GM21528 (cell line): ENCODE data around the gene FAM193B.
"Not testable (repeated sequence)": the region's sequence is repeated elsewhere in the genome, so short reads cannot be mapped to it uniquely, and the experiment has no call there.

Source experiments
- ATAC-seq: cut with Tn5 transposase; IDR thresholded peaks from one replicate; pipeline ENCODE4 v1.9.1; 2021; ENCODE audit warnings: mild to moderate bottlenecking, moderate library complexity; ENCODE audit not compliant: unreplicated experiment, low FRiP score

Gene FAM193B

GRCh38 chr5:177539411-177539810 lies 15.0 kb downstream of the FAM193B start:
- ATAC-seq = no peak

GRCh38 chr5:177538876-177539275 lies 15.5 kb downstream of the FAM193B start:
- no peak for ATAC-seq

DNA sequence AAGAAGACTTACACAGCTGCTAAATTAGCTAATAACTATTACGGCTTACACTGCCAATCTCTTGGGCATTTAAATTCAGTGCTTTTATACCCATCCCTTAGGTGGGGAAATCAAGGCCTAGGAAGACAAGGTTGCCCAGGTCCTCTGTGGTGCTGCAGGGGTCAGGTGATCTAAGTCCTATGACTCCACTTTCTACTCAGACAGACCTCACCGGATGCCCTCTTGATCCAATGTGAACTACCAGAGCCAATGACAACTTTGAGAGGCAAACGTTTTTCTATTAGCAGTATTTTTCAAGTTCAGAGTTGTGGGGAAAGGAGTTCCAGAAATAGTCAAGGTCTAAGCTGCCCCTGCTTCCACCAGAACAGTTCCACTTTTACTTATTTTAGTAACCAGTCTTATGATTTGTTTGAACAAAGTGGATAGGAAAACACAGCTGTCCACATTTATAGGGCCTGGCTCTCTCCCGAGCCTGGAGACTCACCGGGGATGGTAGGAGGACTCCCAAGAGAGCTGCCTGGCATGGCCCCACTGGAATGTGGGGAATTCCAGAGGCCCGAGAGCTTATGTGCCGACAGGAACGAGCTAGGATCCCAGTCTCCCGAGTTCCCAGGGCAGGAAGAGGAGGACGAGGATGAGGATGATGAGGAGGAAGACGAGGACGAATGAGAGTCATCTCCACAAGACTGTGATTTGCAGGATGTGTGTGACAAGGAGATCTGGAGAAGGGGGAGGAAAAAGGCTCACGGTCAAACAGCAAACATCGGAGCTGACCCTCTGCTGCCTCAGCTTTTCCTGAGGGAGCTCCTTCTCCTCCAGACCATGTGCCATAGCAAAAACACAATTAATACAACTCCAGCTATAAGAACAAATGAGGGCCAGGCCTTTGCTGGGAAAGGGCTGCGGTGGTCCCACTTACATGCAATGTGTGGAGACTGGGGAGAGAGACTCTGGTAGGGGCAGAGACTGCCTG lies 16.7 kb downstream of the FAM193B start:
- no peak for ATAC-seq

GRCh38 chr5:177536386-177536785 lies 18.0 kb downstream of the FAM193B start:
- ATAC-seq = no peak

GRCh38 chr5:177535125-177535524 lies 19.2 kb downstream of the FAM193B start:
- ATAC-seq = no peak

DNA sequence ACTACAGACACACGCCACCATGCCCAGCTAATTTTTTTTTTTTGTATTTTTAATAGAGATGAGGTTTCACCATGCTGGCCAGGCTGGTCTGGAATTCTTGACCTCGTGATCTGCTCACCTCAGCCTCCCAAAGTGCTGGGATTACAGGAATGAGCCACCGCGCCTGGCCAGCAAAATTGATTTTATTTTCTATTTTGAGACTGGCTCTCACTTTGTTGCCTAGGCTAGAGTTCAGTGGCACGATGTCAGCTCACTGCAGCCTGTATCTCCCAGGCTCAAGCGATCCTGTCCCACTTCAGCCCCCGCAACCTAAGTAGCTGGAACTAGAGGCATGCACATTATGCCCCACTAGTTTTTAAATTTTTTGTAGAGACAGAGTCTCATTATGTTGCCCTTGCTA lies 19.9 kb downstream of the FAM193B start:
- ATAC-seq = not testable (repeated sequence)

DNA sequence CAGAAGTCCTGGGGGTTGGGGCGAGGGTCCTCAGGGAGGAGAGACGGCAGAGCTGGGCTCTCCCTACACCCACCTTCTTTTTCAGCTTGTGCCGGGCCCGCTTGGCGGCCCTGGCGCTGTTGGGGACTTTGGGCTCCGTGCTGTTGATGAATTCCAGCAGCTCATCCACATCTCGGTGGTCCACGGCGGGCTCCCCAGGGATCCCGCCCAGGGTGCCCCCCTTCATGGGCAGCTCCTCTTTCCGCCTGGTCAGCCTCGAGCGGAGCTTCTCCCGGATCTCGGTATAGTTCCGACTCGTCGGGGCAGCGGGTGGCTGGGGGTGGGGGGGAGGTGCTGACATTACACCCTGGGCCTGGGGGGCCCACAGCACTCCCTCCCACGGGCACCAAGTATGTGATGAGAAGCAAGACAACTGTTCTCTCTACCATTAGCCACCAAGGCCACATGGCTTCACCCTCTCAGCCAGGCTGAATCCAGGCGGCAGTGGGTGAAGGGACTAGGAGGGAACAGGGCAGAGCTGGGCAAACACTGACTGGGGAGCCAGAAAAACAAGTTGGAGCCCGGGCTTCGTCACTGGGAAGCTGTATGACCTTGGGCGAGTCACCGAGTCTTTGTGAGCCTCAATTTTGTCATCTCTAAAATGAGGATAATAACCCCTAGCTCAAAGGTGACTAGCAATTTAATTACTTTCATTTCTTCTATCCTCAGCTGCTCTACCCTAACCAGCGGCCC lies 23.0 kb downstream of the FAM193B start:
- no peak for ATAC-seq

GRCh38 chr5:177530638-177531037 lies 23.7 kb downstream of the FAM193B start:
- ATAC-seq = no peak

GRCh38 chr5:177529247-177530203 lies 24.8 kb downstream of the FAM193B start:
- ATAC-seq = no peak

GRCh38 chr5:177528631-177529030 lies 25.7 kb downstream of the FAM193B start:
- ATAC-seq = no peak

DNA sequence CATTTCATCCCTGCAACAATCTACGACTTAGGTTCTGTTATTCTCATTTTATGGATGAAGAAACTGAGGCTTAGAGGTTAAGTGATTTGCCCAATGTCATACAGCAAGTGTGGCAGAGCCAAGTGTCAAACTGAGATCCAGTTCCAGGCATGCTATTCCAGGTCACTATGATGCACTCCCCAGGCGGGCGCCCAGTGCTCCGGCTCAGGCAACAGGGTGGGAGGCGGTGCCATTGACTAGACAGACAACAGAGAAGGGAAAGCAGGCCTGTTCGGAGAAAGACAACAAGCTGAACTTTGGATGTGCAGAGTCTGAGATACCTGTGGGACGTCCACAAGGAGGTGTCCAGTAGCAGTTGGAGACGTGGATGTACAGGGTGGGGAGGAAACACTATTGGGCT lies 26.8 kb downstream of the FAM193B start:
- no peak for ATAC-seq

GRCh38 chr5:177526791-177527190 lies 27.6 kb downstream of the FAM193B start:
- no peak for ATAC-seq

DNA sequence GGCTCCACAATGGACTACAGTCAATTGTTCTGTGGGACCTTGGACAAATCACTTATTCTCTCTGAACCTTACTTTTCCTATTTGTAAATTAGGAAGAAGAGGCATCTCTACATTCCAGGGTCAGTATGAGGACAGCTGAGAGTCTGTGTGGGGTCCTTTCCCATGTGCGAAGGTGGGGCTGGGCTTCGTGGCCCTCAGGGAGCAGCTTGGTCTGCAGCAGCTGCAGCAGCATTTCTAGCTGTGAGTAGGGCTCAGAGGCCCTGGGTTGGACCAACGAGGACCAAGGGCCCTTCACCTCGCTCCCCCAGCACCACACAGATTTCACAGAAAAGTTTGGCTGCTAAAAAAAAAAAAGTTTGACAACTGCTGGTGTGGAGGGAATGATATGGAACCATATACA lies 28.2 kb downstream of the FAM193B start:
- ATAC-seq = no peak

DNA sequence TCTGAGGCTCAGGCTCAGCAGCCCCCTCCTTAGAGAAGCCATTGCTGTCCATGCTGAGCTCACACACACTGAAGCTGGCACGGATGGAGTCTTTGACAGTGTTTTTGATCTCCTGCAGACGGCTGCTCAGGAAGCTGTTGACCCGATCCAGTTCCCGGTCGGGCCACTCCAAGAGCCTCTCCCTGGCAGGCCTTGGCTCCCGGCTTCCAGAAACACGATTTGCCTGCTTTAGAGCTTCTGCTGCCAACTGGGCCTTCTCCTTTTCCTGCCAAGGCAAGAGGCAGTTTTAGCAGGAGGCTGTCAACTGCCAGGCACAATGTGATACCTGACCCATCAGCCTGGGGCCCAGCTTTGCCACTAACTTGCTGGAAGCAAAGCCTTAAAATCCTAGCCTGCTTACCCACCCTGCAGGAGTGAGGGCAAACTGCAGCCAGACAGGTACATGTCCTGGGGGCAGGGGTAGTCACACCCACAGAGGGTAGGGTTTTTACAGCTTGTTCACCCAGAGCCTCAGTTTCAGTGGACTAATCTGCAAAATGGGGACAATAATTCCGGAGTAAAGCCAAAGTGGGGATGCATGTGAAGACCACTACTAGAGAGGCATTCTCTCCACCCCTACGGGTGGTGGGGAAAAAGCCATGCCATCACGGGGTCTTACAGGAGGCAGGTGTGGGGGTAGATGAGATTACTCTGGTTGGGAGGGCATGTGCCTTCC lies 29.3 kb downstream of the FAM193B start:
- ATAC-seq = no peak

GRCh38 chr5:177524539-177524900 lies 29.8 kb downstream of the FAM193B start:
- ATAC-seq = no peak

- no peak for ATAC-seq
Observed at GRCh38 chr5:177523711-177524538, 30.4 kb downstream of the FAM193B start.

GRCh38 chr5:177520916-177521513 lies 33.3 kb downstream of the FAM193B start:
- no peak for ATAC-seq

DNA sequence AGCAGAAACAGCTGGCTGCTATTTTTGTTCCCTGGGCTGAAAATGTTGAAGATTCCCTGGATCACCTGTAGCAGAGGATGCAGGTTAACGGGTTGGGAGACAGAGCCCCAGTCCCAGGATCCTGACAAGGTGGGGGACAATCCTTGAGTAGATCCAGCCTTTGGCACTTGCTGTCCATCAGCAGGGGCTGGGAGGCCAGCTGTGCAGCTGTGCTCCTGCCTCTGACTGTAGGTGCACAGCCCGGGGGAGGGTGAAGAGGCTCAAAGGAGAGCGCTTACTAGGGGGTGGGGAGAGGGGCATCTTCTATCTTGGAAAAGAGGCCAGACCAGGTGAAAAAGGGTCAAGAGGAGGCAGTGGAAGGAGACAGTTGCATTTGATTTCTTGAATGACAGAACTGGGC lies 34.1 kb downstream of the FAM193B start:
- no peak for ATAC-seq
